GM19468 (cell line): ENCODE results near the gene ZER1.
A peak's percentile ranks its signal among the peaks of the same experiment; 100 is the strongest.
"Not testable (repeated sequence)": the region's sequence is repeated elsewhere in the genome, so short reads cannot be mapped to it uniquely, and the experiment has no call there.

ENCODE experiments used
- ATAC-seq: cut with Tn5 transposase; IDR thresholded peaks from one replicate; pipeline ENCODE4 v1.9.1; 2021; ENCODE audit warnings: mild to moderate bottlenecking, moderate library complexity, moderate number of reproducible peaks; ENCODE audit not compliant: unreplicated experiment; ENCODE audit errors: extremely low read depth

Gene ZER1

DNA sequence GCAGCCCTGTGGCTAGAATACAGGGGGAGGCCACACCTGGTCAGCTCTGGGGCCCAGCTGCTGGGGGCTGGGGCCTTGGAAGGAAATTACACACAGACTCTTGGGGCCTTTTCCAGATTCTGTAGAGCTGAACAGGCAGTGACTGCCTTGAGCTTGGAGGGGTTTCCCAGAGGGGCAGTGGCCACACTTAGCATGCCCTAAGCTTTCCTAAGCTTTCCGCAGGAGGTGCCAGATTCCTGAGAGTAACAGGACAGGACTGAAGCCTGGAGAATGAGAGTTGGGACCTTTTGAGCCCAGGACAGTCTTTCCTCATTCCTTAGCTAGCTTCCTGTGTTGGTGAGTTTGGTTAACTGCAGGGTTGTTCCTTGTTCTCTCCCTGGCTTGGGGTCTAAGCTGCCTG, 16.7 kb upstream of the ZER1 start:
- ATAC-seq = no peak

DNA sequence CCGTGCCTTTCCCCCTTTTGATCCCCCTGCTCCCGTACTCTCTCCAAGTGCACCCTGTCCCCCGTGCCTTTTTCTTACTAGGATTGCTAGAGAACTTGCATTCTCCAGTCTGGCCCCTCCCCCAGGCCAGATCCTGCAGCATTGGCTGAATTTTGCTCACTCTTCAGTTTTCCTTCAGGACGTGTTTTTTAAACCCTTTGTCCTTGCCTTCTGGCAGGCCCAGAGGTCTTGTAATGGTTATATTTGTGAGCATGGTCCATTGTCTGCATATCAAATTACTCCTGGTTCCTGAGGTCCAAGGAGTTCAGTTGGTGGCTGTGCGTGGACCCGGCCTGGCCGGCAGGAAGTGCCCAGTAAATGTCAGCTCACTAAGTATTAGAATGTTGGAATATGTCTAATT, 15.9 kb upstream of the ZER1 start:
- no peak for ATAC-seq

DNA sequence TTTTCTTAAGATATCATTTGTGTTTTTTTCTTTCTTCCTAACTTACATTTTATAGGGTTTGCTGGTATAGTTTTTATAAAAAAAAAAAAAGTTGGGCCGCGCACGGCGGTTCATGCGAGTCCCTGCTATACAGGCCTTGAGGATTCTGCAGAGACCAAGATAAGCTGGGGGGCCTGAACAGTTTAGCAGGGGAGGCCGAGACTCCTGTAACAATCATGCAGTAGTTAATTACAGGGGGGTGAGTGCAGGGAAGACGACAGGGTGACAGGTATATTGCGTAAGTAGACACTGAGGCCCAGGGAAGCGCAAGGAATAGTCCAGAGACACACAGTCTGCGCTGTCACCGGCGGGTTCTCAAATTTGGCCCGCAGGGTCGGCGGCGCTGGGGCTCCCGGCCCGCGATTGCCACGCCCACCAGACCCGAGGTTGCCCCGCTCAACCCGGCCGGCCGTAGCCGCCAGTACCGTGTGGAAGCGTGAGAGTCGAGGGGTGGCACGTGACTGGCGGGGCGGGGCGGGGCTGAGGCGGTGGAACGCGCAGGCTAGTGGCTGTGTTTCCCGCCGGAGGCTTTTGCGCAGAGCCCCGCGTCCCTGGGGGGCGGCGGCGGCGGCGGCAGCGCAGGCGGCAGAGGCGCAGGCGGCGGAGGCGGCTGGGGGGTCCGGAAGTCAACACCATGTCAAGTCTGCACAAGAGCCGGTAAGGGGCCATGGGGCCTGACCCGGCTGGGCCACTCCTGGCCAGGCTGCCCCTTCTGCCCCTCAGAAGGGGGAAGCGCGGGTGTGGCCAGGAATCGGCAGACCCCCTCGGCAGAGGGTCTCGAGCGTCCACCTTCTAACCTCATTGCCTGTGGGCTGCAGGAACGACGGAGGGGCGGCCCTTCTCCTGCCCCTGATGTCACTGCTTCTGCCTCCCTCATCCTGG, 15.2 kb upstream of the ZER1 start, which contains the start of gene TBC1D13:
Gene TBC1D13, plus strand, starts transcription at position 573 of the 921 bp plus-strand sequence. Its CDS starts 101 bp downstream, at position 674.
- peak; percentile 67 for ATAC-seq

DNA sequence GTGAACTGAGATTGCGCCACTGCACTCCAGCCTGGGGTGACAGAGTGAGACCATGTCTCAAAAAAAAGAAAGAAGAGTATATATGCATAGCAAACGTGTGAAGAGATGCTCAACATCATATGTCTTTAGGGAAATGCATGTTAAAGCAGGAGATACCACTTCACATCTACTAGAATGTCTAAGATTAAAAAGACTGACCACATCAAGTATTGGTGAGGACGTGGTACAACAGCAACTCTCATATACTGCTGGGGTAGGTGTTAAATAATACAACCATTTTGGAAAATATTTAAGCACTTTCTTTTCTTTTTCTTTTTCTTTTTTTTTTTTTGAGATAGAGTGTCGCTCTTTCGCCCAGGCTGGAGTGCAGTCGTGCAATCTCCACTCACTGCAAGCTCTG, 13.7 kb upstream of the ZER1 start:
- no peak for ATAC-seq

DNA sequence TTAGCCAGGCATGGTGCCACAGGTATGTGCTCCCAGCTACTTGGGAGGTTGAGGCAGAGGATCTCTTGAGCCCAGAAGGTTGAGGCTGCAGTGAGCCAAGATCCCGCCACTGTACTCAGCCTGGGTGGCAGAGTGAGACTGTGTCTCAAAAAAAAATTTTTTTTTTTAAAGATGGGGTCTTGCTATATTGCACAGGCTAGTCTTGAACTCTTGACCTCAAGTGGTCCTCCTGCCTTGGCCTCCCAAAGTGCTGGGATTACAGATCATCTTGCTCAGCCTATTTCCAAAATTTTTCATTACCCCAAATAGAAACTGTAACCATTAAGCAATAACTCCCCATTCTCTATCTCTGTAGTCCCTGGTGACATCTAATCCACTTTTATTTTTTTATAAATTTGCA, 10.9 kb upstream of the ZER1 start:
- no peak for ATAC-seq

DNA sequence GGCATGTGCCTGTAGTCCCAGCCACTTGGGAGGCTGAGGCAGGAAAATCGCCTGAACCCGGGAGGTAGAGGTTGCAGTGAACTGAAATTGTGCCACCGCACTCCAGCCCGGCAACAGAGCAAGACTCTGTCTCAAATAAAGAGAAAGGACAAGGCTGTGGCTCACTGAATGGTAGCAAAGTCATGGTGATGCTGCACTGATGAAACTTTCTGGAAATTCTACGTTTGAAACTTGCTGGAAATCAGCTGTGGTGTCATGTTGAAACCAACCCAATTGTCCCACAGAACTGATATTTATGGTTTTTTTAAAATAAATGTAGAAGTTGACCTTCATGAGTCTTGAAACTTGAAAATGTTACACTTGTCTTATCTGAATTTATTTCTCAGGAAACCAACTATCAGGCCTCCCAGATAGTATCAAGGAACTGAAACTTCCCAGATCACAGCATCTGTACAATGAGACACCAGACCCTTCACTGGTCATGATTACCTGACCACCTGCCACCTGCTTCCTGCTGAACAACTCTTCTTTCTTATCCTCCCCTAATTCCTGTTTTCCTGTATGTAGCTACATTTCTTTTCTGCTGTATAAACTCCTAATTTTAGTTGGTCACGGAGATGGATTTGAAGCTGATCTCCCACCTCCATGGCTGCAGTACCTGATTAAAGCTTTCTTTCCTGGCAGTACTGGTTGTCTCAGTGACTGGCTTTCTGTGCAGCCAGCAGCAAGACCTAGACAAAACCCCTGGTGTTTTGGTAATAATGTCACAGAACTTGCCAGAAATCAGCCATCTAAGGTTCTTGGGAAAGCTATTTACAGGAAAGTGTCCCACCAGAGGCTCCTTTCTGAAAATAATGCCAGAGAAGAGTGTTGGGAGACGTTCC, 9.7 kb upstream of the ZER1 start:
- no peak for ATAC-seq

DNA sequence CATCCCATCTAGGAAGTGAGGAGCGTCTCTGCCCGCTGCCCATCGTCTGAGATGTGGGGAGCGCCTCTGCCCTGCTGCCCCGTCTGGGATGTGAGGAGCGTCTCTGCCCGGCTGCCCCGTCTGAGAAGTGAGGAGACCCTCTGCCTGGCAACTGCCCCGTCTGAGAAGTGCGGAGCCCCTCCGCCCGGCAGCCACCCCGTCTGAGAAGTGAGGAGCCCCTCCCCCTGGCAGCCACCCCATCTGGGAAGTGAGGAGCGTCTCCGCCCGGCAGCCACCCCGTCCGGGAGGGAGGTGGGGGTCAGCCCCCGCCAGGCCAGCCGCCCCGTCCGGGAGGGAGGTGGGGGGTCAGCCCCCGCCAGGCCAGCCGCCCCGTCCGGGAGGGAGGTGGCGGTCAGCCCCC, 8.4 kb upstream of the ZER1 start:
- not testable (repeated sequence) for ATAC-seq

DNA sequence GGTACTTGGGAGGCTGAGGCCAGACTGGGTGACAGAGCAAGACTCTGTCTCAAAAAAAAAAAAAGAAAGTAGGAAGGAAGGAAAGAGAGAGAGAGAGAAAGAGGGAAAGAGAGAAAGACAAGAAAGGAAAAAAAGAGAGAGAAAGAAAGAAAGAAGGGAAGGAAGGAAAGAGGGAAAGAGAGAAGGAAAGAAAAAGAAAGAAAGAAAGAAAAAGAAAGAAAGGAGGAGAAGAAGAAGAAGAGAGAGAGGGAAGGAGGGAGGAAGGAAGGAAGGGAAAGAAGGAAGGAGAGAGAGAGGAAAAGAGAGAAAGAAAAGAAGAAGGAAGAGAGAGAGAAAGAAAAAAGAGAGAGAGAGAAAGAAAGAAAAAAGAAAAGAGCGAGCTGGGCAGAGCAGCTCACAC, 3.1 kb upstream of the ZER1 start:
- no peak for ATAC-seq

DNA sequence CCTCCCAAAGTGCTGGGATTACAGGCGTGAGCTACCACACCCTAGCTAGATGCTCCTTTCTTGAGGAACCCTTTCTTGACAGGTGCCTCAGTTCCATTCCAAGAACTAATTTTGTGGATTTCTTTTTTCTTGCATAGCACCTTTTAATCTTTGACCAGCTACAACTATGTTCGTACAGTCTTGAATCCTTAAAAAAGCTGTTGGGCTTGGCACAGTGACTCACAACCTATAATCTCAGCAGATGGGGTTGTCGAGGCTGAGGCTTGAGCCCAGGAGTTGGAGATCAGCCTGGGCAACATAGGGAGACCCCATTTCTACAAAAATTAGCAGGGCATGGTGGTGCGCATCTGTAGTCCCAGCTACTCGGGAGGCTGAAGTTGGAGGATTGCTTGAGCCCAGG, 1.3 kb upstream of the ZER1 start:
- no peak for ATAC-seq

DNA sequence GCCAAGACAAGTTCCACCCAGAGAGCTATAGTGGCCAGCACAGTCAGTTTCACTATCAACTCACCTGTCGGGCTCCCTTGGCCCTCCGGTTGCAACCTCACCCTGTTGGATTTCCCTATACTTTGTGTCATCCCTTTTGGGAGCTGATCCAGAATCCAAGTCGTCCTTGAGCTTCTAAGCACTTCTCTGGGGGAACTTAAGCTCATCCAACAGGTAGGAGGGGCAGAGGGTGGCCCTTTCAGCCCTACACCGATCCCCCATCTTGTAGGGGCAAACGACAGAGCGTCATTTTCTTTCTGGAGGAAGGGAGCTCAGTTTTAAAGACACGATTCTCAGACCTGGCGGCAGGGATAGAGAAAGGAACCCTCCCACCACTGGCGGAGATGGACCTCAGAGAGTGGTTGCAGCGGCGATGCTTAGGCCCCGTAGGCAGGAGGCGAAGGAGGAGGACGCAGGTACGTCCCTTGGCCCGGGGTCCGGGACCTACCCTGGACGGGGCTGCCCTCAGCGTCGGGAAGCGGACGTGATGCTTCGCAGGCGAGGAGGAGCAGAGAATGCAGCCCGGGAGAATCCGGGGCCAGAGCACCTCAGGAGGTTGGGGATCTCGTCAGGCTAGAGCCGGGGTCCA, 519 bp downstream of the ZER1 start:
- no peak for ATAC-seq

DNA sequence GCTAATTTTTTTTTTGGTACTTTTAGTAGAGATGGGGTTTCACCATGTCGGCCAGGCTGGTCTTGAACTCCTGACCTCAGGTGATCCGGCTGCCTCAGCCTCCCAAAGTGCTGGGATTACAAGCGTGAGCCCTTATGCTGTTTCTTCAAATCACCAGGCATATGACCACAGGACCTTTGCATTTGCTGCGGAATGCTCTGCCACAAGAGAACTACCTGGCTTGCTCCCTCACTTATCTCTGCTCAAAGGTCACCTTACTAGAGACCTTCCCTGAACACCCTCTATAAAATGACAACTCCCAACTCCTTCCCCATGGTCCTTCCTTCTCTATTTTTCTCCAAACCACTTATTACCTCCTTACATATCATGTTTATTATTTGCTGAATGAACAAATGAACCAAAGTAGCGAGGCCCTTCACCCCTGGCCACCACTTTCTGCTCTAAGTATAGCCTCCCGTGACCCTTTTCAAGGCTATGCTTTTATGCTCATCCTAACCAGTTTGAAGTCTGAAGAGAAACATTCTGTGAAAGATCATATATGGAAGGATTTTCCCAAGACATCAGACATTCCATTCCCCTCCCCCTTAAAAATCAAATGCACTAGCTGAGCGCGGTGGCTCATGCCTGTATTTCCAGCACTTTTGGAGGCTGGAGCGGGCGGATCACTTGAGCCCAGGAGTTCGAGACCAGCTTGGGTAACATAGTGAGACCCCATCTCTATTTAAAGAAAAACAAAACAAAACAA, 1.3 kb downstream of the ZER1 start:
- no peak for ATAC-seq

DNA sequence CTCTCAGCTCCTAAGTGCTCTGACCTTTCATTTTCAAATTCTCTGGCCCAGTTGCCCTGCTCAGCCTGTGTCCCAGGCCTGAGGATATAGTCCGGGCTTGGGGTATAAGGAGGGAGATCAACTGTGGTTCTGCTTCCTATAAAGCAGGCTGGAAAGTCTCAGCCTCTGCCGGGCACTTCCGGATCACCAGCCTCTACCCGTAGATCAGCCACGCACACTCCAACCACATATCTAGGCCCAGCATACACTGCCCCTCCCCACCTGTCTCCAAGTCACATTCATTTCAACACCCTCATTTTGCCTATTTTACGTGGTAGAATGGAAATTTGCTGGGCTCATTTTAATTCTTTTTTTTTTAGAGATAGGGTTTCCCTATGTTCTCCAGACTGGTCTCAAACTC, 3.1 kb downstream of the ZER1 start:
- no peak for ATAC-seq

DNA sequence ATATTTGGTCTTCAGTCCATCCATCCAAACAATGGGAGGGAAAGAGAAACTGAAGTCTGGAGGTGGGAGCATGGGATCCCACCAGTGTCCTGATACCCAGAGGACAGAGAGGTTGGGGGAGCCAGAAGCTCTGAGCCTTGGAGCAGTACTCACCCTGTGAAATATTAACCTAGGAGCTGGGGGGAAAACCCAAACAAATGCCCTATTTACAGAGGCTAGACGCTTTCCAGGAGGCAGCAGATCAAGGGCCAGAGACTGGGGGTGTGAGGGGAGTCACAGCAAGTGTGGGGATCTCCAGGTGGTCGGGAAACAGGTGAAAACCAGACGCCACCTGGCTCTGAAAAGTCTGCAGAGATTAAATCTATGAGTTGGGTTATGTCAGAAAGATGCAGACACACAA, 6.2 kb downstream of the ZER1 start:
- no peak for ATAC-seq

DNA sequence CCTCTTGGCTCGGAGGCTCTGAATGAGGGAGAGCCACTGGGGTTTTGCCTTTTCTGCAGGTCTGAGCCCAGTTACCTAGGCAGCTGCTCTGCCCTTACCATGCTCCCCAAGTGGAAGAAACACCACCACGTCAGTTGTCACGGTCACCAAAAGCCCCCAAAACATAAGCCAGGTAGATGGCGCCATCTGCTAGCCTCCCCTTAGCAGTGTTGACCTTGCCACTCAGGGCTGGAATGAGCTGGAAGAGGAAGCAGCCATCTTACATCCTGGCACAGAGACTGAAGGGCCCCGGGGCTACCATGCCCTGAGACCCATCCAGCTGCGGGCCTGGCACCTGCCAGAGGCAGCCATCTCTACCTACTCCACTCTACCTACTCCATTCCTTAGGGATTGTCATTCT, 7.4 kb downstream of the ZER1 start:
- no peak for ATAC-seq

DNA sequence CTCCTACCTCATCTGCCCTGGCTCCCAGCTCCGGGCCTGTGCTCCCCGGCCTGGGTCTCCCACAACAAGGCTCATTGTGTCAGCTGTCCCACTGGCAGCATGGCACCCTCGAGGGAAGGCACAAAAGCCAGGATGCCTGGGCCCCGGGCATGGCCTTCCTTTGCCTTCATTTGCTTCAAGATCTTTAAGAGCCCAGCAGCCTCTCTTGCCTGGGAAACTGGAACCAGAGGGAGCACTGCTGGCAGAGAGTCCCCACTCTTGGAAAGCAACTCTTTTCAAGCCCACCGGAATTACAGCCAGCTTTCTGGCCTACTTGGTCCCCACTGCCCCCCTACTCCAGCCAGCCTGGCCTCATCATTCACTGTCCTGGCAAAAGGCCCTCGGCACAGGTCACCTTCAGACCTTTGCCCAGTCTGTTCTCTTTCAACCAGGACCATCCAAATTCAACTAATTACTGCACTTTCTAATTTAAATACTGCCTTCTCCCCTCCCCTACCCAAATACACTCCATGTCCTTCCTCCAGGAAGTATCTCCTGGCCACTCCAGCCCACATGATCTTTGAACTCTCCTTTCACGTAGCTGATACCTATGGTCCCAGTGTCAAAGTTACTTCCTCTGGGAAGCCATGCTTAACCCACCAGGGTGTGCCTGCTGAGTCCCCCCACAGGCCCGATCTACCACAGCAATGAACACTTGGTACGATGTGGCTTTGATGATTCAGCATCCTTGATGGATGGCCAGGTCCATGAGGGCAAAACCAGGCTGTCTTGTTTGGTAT, 8.9 kb downstream of the ZER1 start:
- no peak for ATAC-seq

DNA sequence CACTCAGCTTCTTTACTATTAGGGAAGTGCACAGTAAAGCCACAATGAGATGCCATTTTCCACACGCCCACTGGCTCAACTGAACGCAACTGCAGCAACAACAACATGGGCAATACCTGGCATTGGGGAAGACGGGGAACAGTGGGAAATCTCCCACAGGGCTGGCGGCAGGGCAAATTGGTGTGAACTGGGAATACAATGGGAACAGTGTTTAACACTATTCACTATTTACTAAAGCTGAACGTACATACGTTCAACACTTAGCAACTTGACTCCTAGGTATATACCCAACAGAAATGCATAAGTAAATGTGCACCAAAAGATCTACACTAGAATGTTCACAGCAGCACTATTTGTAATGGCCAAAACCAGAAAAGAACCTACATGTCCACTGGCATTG, 14.1 kb downstream of the ZER1 start:
- ATAC-seq = no peak

DNA sequence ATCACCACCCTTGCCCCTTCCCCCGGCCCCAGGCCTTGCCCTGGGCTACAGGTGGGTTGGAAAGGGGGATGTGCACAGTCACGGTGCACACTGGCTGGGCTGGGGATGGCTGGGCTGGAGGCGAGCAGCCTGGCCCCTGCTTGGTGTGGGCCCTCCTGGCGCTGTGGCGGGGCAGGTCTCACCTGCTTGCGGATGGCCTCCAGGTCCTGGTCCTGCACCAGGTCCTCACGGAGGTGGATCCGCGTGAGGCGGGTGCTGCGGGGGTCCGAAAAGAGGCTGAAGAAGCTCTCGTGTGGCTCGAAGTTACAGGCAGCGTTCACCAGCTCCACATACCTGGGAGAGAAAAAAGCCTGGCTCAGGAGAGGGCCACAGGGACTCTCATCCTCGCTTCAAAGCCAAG, 18.1 kb downstream of the ZER1 start:
- ATAC-seq = no peak

DNA sequence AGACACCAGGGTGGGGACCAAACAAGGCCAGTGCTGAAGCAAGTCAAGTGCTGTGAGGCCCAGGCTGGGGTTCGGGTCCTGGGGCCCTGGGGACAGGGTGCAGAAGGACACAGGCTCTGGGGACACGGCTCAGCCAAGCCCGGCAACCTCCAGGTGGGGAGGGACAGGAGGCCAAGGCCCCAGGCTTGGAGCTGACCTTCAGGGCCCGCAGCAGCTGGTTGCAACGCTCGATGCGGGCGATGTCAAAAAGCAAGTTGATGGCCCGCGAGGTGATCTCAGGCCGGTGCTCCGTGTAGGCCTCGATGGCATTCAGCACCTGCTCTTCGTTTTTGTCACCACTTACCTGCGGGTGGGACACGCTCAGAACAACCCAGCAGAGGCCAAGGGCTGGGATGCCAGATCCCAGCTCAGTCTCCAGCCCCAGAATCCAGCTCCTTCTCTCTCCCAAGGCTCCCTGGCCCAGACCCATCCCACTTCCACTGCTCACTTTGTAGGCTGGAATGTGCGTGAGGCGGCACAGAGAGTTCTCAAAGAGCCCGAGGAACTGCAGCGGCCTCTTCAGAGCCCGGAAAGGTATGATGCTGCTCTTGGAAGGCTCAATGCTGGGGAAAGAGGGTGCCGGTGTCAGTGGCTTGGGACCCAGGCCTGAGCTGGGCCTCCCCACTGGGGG, 20.7 kb downstream of the ZER1 start:
- ATAC-seq = no peak

DNA sequence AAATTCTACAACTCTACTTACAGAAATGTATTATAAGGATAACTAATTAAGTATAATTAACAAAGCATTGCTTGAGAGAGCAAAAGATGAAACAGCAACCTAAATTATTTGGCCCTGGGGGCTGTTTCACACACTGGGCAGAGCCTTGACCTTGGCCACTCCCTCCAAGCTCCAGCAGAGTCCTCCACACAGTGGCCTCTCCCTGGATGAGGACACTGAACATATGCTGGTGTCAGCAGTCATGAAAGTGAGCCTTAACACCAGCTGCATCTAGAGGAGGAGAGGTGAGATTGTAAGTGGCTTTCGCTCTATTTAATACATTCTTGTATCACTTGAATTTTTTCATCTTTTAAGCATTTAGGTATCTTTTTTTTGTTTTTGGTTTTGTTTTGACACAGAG, 24.5 kb downstream of the ZER1 start:
- ATAC-seq = no peak
